NCI-H2171 treated with DMSO at 0.1 percent for 48 hours (cell line): ENCODE measurements around the gene ARHGAP5.

Source experiments
- DNase-seq: peaks from one replicate; lab custom pipeline; 2025; lab: John Stamatoyannopoulos, UW

The ARHGAP5 gene

GRCh38 chr14:32077081-32078022, at the start of gene ARHGAP5:
ARHGAP5 (plus strand) TSS chr14:32077304; CDS start chr14:32090670, 13,366 bp downstream.
- DNase-seq = peak; percentile 62

- DNase-seq = no peak
Observed at GRCh38 chr14:32028599-32028998, 48.5 kb upstream of the ARHGAP5 start.

GRCh38 chr14:32033543-32033942, 43.6 kb upstream of the ARHGAP5 start:
- DNase-seq = no peak

GRCh38 chr14:32038876-32039275, 38.2 kb upstream of the ARHGAP5 start:
- peak; percentile 70 for DNase-seq

GRCh38 chr14:32039401-32040030, 37.6 kb upstream of the ARHGAP5 start:
- DNase-seq = no peak

- no peak for DNase-seq
Observed at GRCh38 chr14:32043624-32044023, 33.5 kb upstream of the ARHGAP5 start.

GRCh38 chr14:32044454-32044853, 32.6 kb upstream of the ARHGAP5 start:
- DNase-seq = no peak

- DNase-seq = no peak
Observed at GRCh38 chr14:32047791-32048190, 29.3 kb upstream of the ARHGAP5 start.

GRCh38 chr14:32049361-32050088, 27.6 kb upstream of the ARHGAP5 start:
- no peak for DNase-seq

- peak; percentile 61 for DNase-seq
Observed at GRCh38 chr14:32050878-32051277, 26.2 kb upstream of the ARHGAP5 start.

GRCh38 chr14:32054536-32054935, 22.6 kb upstream of the ARHGAP5 start:
- no peak for DNase-seq

- DNase-seq = no peak
Observed at GRCh38 chr14:32055175-32055574, 21.9 kb upstream of the ARHGAP5 start.

GRCh38 chr14:32059702-32060101, 17.4 kb upstream of the ARHGAP5 start:
- no peak for DNase-seq

GRCh38 chr14:32064931-32065330, 12.2 kb upstream of the ARHGAP5 start:
- DNase-seq = no peak

- DNase-seq = no peak
Observed at GRCh38 chr14:32068708-32069107, 8.4 kb upstream of the ARHGAP5 start.

GRCh38 chr14:32070282-32070681, 6.8 kb upstream of the ARHGAP5 start:
- no peak for DNase-seq

- DNase-seq = no peak
Observed at GRCh38 chr14:32072676-32073075, 4.4 kb upstream of the ARHGAP5 start.

- peak; percentile 84 for DNase-seq
Observed at GRCh38 chr14:32073537-32074189, 3.4 kb upstream of the ARHGAP5 start.

- no peak for DNase-seq
Observed at GRCh38 chr14:32074887-32075572, 2.1 kb upstream of the ARHGAP5 start.

- DNase-seq = peak; percentile 43
Observed at GRCh38 chr14:32075672-32076277, 1.3 kb upstream of the ARHGAP5 start.
